ENCODE data around the gene TDG.

Gene TDG

DNA sequence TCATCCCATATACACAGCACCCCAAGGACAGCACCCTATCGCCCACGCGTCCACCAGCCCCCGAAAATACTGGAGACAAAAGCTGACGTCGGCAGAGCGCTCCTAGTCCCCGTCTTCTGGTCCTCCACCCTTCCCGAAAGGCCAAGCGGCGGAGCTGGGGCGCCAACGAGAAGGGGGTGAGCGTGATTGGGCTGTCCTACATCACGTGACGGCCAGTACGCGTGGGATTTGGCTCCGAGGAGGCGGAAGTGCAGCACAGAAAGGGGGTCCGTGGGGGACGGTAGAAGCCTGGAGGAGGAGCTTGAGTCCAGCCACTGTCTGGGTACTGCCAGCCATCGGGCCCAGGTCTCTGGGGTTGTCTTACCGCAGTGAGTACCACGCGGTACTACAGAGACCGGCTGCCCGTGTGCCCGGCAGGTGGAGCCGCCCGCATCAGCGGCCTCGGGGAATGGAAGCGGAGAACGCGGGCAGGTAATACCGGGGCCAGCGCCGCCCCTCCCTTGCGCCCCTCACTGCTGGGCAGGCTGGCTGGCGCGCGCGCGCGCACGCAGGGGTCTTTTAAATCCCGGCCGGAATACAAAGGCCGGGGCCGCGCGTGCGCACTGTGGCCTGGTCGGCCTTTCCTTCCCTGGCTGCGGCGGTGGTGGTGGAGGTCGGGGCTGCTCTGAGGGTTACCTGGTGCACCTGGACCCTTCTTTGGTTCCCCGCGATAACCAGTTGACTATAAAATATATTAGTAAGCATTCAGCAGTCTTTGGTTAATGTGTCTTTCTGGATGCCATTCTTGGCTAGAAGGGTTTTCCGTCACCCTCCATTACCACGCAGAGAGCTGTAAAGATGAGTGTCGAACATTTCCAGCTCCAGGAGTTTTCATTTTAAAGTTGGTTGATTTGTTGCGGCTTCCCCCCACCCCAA lies at the start of gene TDG:
TSS of gene TDG (plus strand) at position 283 of the 915 bp plus-strand sequence. CDS start at position 449, 166 bp downstream.
- peak; percentile 14 for DNase-seq

DNA sequence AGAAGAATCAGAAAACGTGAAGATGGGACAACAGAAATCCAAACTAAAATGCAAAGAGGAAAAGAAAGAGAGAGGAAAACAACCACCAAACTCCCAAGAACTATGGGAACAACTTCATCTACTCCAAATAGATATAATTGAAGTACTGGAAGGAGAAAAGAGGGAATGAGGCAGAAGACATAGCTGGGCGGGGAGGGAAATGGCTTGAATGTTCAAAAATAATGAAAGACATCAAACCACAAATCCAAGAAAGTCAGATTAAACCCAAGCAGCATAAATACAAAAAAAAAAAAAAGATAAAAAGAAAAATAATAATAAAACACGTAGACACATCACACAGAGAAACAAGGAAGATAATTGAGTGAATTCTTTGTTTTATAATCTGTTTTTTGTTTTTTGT lies 47.8 kb upstream of the TDG start:
- DNase-seq = no peak

DNA sequence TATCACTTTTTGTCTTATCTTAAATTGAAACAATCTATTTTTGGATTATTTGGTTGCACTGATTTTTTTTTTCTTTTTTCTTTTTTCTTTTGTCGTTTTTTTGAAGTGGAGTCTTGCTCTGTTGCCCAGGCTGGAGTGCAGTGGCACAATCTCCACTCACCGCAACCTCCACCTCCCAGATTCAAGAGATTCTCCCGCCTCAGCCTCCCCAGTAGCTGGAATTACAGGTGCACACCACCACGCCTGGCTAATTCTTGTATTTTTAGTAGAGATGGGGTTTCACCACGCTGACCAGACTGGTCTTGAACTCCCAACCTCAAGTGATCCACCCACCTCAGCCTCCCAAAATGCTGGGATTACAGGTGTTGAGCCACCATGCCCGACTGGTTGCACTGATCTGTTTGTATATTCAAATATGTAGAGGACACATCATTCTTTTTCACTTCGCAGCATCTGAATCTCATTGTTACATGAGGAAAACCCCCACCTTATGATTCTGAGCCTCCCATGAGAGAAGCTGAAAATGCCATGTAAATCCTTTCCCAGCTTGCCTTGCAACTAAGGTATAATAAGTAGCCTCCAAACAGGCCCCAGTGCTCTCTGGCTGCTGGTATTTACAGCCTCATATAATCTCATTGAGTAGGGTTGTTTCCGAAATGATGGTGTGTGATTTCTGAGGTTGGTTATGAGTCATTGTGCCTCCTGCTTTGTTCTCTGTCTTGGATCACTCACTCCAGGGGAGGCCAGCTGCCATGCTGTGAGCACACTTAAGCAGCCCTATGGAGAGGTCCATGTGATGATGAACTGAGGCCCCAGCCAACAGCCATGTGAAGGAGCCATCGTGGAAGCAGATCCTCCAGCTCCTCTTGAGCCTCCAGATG lies 40.7 kb upstream of the TDG start:
- DNase-seq = no peak

DNA sequence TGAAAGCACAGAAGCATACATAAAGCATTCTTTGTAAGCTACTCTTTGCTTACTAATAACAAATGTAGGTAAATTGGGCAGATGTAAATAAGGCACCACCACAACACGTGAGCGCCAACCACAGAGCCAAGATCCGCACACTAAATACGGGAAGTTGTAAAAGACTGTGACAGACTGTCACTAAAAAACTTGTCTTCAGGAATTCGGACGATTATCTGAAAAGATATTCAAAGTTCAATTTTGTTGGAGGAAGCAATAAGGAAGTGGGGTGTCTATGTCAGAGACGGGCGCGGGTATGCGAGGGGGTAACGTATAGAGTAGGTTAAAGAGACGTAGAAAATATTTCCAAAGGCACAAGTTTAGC lies 37.0 kb upstream of the TDG start:
- DNase-seq = no peak

DNA sequence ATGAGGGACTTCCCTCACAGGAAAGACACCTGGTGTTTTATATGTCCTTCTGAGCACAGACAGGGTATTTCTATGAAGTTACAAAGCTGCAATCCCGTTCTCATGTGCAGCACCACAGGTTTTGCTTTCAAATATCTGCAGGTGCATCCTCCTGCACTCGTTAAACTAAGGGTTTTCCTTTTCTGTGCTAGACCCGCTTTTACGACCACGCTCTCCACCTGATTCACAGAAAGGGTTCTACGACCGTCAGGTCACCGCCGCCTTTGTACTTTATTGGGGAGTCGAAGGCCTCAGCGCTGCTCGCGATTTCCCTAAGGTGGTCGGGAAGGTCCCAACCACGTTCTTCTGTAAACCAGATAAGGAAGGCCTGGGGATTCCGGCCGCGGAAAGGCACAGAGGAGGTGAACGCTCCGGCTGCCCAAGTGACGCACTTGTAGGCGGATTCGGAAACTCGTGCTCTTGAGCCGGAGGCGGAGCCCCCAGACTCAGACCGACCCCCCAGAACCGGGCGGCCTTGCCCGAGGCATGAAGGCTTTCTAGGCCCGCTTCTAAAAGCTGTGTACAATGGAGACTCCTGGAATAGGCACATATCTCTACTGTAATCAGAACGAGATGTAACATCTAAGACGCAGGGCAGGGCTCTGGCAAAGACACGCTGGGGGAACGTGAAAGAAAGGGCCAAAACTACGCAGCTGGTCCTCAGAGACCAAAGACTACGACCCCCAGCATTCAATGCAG lies 36.5 kb upstream of the TDG start:
- DNase-seq = no peak

DNA sequence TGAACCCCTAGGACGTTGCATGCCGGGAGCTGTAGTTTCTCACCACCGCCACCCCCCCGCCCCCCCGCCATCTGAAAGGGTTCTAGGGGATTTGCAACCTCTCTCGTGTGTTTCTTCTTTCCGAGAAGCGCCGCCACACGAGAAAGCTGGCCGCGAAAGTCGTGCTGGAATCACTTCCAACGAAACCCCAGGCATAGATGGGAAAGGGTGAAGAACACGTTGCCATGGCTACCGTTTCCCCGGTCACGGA lies 36.0 kb upstream of the TDG start:
- DNase-seq = no peak

DNA sequence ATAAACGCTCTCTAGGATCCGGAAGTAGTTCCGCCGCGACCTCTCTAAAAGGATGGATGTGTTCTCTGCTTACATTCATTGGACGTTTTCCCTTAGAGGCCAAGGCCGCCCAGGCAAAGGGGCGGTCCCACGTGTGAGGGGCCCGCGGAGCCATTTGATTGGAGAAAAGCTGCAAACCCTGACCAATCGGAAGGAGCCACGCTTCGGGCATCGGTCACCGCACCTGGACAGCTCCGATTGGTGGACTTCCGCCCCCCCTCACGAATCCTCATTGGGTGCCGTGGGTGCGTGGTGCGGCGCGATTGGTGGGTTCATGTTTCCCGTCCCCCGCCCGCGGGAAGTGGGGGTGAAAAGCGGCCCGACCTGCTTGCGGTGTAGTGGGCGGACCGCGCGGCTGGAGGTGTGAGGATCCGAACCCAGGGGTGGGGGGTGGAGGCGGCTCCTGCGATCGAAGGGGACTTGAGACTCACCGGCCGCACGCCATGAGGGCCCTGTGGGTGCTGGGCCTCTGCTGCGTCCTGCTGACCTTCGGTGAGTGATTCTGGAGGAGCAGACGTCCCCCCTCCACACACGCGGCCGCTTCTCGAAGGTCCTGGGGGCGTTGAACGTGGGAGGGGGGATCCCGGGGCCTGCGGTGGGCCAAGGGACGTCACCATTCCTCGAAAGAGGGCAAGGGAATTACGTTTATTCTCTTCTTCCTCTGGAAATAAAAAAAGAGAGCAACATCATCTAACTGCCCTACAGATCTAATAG lies 35.5 kb upstream of the TDG start, which contains the start of gene HSP90B1:
TSS of gene HSP90B1 (plus strand) at position 377 of the 753 bp plus-strand sequence. CDS start at position 483, 106 bp downstream.
- peak; percentile 79 for DNase-seq

DNA sequence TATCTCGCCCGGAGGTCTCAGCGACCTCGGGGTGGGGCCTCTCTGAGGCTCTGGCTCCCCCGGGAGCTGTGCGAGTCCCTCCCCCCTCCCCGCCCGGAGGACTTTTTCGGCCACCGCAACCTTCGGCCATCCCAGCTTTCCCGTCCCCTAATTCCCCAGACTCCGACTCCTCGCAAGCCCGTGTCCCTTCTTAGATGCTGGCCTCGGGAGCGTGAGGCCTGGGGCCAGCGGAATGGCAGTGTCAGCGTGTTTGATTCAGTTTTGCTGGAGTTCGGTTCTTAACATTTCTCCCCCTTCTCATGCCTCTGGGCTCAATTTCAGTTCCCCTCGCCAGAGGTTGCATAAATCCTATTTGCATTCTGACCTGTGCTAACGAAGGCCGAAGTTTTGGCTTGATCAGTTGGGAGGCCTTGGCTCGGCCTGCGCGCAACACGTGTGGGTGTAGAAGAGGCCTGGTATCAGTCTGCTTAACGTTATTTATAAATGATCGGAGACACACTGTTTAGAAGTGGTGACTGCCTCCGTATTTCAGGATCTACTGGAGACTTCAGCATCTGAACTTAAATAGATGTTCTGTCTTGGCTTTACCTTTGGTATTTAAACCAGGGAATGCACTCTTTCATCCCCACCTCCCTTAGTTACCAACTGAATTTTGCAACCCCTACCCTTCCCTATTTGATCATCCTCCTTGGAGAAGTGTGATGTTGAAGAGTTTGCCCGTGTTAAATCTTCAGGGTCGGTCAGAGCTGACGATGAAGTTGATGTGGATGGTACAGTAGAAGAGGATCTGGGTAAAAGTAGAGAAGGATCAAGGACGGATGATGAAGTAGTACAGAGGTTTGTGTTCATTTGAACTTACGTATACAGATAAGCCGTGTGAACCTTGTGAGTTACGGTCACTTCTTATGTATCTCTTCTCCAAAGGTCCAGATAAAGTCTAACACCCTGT lies 34.6 kb upstream of the TDG start:
- no peak for DNase-seq

DNA sequence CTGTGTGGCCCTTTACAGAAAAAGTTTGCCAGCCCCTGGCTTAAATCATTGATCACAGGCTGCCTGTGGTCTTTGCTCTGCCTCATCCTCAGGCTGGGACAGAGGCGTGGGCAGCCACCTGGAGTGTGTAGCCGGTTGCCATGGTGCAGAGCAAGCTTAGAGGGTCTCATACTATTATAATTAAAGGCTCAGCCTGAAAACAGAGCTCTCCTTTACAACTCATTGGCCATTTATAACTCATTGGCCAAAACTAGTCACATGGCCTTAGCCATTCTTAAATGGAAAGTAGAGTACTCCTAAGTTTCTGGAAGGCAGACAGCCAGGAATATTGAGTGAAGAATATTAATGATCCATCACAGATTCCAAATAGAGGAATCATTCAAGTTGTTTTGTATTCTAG lies 32.4 kb upstream of the TDG start:
- no peak for DNase-seq

DNA sequence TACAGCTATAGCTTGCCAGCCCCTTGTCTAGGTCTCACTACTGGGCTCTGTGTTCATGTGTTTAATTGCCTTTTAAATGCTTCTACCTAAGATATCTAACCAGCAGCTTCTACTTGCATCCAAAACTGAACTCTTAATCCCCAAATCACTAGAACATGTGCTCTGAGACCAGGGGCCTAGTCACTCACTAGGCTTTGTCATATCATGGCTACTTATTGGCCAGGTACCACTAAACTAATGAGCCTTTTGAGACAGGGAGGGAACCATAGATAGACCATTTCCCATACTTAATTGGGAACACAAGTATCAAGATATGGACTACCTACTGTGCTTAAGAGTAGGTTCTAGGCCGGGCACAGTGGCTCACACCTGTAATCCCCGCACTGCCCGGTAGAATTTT lies 29.0 kb upstream of the TDG start:
- no peak for DNase-seq

DNA sequence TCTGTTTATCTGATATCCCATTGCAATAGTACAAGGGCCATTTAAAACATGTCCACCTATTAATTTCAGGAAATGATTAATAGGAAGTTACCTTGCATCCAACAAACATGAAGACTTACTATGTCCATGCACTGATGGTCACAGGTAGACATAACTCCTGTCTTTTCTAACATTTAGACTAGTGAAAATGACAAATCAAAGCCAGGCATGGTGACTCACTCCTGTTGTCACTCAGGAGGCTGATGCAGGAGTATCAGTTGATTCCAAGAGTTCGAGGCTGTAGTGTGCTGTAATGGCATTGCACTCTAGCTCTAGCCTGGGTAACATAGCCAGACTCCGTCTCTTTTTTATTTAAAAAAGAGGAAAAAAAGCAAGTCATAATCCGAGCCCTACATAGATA lies 20.7 kb upstream of the TDG start:
- DNase-seq = no peak

DNA sequence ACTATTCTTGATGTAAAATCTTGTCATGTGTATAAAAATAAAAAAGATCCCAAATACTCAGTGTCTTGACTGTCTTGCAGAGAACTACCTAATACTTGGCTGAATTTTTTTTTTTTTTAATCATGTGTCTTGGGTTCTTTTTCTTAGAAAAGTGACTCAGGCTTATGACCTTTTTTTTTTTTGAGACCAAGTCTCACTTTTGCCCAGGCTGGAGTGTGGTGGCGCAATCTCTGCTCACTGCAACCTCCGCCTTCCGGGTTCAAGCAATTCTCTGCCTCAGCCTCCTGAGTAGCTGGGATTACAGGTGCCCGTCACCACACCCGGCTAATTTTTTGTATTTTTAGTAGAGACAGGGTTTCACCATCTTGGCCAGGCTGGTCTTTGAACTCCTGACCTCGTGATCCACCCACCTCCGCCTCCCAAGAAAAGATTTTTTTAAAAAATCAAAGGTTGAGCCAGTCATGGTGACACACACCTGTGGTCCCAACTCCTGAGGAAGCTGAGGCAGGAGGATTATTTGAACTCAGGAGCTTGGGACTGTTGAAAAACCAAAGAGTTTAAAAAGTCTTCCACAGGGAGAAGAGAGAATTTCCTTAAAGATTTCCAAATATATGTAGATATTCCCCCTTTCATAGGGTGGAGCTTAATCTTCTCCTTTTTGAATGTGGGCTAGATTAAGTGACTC lies 17.7 kb upstream of the TDG start:
- no peak for DNase-seq

DNA sequence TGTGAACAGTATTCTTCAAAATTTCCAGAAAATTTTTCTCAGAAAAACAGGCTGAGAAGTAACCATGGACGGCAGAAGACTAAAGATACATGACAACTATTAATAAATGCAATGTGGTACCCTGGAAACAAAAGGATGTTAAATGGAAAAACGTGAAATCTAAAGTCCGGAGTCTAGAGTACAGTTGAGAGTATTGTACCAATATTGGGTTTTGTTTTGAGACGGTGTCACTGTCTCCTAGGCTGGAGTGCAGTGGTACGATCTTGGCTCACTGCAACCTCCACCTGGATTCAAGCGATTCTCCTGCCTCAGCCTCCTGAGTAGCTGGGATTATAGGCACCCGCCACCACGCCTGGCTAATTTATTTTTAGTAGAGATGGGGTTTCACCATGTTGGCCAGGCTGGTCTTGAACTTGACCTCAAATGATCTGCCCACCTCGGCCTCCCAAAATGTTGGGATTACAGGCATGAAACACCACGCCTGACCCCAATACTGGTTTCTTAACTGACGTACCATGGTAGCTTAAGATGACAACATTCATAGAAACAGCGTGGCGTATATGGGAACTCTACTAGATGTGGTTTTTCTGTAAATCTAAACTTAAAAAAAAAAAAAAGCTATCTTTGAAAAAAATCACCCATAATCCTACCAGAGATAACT lies 16.8 kb upstream of the TDG start:
- no peak for DNase-seq

DNA sequence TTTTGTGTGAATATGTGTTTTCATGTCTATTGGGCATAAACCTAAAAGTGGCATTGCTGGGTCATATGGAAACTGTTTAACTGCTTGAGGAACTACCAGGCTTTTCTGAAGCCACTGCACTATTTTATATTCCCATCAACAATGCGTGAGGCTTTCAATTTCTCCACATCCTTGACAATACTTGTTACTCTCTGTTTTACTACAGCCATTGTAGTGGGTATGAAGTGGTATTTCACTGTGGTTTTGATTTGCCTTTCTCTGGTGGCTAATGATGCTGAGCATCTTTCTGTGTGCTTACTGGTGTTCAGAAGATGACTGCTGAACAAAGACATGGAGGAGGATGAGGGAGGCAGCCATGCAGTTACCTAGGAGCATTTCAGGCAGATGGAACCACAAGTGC lies 13.2 kb upstream of the TDG start:
- no peak for DNase-seq

DNA sequence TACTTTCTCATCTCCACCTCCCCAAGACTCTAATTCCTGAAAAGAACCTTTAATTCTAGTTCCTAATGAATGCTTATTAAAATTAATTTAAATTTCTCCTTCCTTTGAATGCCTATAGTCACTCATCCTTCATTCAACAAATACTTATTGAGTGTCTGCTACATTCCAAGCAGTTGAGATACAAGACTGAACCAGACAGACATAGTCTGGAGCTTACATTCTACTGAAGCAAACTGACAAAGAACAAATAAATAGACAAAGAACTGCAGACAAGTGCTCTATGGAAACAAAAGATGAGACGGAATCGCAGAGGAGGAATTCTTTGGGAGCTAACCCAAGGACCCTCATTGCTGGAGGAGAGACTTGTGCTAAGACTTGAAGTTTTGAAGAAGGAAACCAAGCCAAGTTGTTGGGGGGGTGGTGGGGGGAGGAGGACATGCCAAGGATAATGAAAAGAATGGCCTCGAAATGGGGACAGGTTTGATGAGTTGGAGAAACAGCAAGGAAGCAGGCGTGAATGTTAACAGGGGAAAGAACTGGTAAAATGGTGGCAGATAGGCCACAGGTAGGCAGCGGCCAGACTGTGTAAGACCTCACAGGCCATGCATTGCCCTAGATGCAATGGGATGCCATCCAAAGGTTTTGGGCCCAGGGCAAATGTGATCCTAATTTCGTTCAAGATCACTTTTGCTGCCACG lies 9.7 kb upstream of the TDG start:
- DNase-seq = no peak

DNA sequence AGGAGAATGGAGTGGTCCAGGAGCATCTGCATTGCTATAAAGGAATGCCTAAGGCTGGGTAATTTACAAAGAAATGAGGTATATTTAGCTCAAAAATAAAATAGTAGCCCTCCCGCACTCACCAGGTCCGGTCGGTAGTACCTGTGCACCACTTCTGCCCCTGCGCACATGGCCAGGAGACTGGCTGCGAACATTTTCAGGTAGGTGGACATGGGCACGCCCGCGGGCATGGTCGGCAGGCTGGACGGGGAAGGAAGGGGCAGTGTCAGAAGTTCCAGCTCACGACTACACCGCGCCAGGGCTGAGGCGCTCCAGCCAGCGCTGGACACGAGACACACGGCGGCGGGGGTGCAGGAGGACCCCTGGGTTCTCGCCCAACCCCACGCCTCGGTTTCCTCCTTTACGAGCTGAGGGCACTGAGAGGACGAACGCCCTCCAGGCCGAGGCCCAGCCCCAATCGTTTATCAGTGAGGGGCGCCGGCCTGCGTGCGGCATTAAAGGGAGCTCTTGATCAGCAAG lies 9.1 kb upstream of the TDG start:
- DNase-seq = no peak

DNA sequence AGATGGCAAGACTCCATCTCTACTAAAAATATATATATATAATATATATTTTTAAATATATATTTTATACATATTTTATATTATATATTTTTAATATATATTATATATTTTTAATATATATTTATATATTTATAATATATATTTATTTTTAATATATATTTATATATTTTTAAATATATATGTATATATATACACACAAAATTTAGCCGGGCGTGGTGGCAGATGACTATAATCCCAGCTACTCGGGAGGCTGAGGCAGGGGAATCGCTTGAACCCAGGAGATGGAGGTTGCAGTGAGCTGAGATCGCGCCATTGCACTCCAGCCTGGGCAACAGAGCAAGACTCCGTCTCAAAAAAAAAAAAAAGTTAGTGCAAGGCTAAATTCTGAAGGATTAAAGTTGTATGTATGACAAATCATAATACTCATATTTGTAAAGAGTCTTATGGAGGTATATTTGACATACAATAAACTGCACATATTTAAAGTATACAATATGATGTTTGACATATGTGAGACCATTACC lies 7.7 kb upstream of the TDG start:
- no peak for DNase-seq

DNA sequence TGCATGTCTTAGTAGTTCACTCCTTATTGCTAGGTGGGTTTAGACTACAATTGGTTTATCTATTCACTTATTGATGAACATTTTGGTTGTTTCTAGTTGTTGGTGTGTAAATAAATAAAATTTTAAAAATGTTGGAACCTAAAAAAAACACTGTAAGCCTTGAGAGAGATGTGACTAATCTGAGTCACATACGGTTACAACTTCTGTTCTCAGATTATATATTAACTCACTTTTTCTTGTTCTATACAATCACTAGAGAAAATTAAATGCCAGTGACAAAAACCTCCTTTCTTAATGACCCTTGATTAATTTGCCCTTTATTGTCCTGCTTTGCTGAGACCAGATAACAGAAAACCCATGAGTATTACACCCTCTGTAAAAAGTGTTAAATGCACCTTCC lies 7.1 kb upstream of the TDG start:
- DNase-seq = no peak

DNA sequence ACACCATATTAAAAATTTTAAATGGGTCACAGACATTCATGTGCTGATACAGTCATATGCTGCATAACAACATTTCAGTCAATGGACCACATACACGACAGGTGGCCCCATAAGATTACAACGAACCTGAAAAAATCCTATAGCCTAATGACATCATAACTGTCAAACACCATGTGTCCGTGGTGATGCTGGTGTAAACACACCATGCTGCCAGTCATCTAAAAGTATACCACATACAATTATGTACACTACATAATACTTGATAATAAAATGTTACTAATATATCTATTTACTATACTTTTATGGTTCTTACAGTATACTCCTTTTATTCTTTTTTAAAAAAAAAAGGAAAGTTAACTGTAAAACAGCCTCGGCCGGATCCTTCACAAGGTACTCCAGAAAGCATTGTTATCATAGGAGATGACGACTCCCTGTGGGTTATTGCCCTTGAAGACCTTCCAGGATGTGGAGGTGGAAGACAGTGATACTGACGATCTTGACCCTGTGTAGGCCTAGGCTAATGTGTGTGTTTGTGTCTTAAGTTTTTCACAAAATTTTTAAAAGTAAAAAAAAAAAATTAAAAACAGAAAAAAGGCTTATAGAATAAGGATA lies 5.0 kb upstream of the TDG start:
- no peak for DNase-seq

Measured in cortex of kidney (tissue), 1 donor.